PC-3 (cell line): ENCODE measurements around the gene SH2D2A.

ENCODE experiments used
- CTCF ChIP-seq: fragments of 300-600 bp; sonication (generic); conservative IDR thresholded peaks from 2 replicates; pipeline ENCODE4 v1.5.1; 2017; ENCODE audit warnings: antibody characterized with exemption, low read depth, mild to moderate bottlenecking, low read length
- EZH2 ChIP-seq: fragments of 300-600 bp; sonication (generic); IDR thresholded peaks from one replicate; pipeline ENCODE4 v1.6.1; 2017; ENCODE audit warnings: antibody characterized with exemption, mild to moderate bottlenecking, low read length; ENCODE audit not compliant: unreplicated experiment
- EZH2phosphoT487 ChIP-seq: fragments of 300-600 bp; sonication (generic); IDR thresholded peaks from 2 replicates; pipeline ENCODE4 v1.6.1; 2018; ENCODE audit warnings: mild to moderate bottlenecking, antibody characterized with exemption, low read length, borderline replicate concordance

DNA sequence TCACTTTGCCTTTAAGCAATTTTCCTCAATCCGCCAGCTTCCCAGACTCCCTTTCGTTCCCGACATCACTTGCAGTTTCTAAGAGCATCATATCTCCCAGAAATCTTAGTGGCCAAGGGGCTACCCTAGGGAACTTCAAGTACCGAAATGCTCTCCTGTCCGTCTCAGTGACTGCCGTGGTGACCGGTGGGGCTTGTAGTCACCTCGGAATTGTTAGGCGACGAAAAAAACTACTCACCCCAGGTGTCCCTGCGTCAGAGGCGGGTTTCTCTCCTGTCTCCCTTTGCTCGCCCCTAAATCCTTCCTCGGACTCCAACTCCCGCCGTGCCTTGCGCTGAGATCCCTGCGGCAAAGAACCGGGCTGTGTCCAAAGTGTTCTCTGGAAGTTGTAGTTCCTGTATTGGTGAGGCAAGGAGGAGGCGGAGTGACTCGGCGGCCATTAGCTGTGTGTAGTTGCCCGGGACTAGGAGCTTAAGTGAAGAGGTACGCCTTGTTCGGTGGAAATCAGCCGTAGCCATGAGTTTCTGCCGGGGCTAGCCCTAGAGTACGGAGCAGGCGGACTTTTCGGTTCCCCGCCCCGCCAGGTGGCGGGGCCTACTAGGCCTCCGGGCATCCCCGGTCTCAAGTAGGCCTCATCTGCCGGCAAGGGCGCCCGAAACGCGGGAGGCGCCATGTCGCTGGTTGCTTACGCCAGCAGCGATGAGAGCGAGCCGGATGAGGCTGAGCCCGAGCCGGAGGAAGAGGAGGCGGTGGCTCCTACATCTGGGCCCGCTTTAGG is 49.4 kb downstream of the SH2D2A start, which contains the start of gene PRCC:
- TF ChIP-seq EZH2 (no peak), CTCF (no peak), EZH2phosphoT487 (no peak)
